GM12878 (cell line): ENCODE measurements around the gene RANBP1. TPM values are rescaled to one million over a fixed set of nuclear protein-coding genes. Genes with fewer than 3 reads are reported as not detected.

ENCODE experiments used
- ATAC-seq: fragments of 200-7000 bp; cut with Tn5 transposase; 3 replicates; pipeline ENCODE4 v1.9.1; 2020; ENCODE audit warnings: mild to moderate bottlenecking, moderate library complexity
- BruUV-seq: library from RNA; stranded (reverse); fragments of 400-500 nt; replicated peaks from 2 replicates; lab custom pipeline; 2021; lab: Mats Ljungman, UMichigan
- CTCF ChIA-PET: fragments of 300-600 bp; sonication (Branson Sonifier 250); formaldehyde crosslinking; extraction: SDS; loops from one replicate; lab custom pipeline; 2021; ENCODE audit warnings: inconsistent platforms; lab: Yijun Ruan, JAX
- POLR2A ChIA-PET: fragments of 350-600 bp; formaldehyde crosslinking; extraction: SDS; loops from one replicate; lab custom pipeline; 2021; ENCODE audit warnings: inconsistent platforms; lab: Charles Lee
- RAD21 ChIA-PET: fragments of 300-600 bp; sonication (Branson Sonifier 250); formaldehyde crosslinking; loops from one replicate; lab custom pipeline; 2023; ENCODE audit warnings: antibody characterized with exemption; ENCODE audit not compliant: unreplicated experiment; lab: Charles Lee
- SMC1A ChIA-PET: fragments of 300-600 bp; sonication (Branson Sonifier 250); formaldehyde crosslinking; loops from one replicate; lab custom pipeline; 2023; ENCODE audit not compliant: unreplicated experiment, uncharacterized antibody; lab: Charles Lee
- DNase-seq: peaks from one replicate; pipeline ENCODE4 v3.0.0-alpha.2; 2011; ENCODE audit warnings: low read depth, low spot score
- FAIRE-seq: peaks from 3 replicates; lab custom pipeline; 2011; peaks lifted over from hg19 to GRCh38; lab: Jason Lieb, UNC
- H2AFZ ChIP-seq: 2 replicates; pipeline ENCODE4 v1.6.0; 2011; ENCODE audit warnings: low read depth, low read length, control low read depth; ENCODE audit not compliant: control insufficient read depth
- H3K27ac ChIP-seq: 2 replicates; pipeline ENCODE4 v1.5.1; 2011; ENCODE audit warnings: control low read depth; ENCODE audit not compliant: control insufficient read depth, insufficient read depth
- H3K27me3 ChIP-seq, 2 experiments: replicated peaks in 1 of 2; 2 replicates each; pipeline versions ENCODE4 v1.6.0 to v1.6.1; 2011; ENCODE audit warnings: low read length in 1 of 2; ENCODE audit not compliant: control insufficient read depth in 2 of 2, insufficient read depth in 2 of 2
- H3K36me3 ChIP-seq, 2 experiments: 2 replicates each; pipeline ENCODE4 v1.5.1; 2011; ENCODE audit warnings: low read length in 1 of 2; ENCODE audit not compliant: control insufficient read depth in 2 of 2, insufficient read depth in 2 of 2
- H3K4me1 ChIP-seq: 2 replicates; pipeline ENCODE4 v1.6.1; 2011; ENCODE audit warnings: mild to moderate bottlenecking, low read length, moderate library complexity, mixed read lengths; ENCODE audit not compliant: control insufficient read depth, insufficient read depth
- H3K4me2 ChIP-seq: 2 replicates; pipeline ENCODE4 v1.6.0; 2011; ENCODE audit warnings: control low read depth; ENCODE audit not compliant: control insufficient read depth, insufficient read depth
- H3K4me3 ChIP-seq: fragments of 200-600 bp; sonication (generic); 2 replicates; pipeline ENCODE4 v1.5.1; 2016
- H3K79me2 ChIP-seq: 2 replicates; pipeline ENCODE4 v1.6.0; 2011; ENCODE audit warnings: low read length; ENCODE audit not compliant: control insufficient read depth, insufficient read depth
- H3K9ac ChIP-seq: 2 replicates; pipeline ENCODE4 v1.8.0; 2011; ENCODE audit warnings: low read length, control low read depth, mixed read lengths; ENCODE audit not compliant: control insufficient read depth, insufficient read depth
- H3K9me3 ChIP-seq: replicated peaks from 3 replicates; pipeline ENCODE4 v1.5.1; 2011; ENCODE audit warnings: mild to moderate bottlenecking, low read length; ENCODE audit not compliant: control insufficient read depth, insufficient read depth
- H4K20me1 ChIP-seq: 2 replicates; pipeline ENCODE4 v1.6.0; 2011; ENCODE audit not compliant: control insufficient read depth, insufficient read depth
- BACH1 ChIP-seq: fragments of 450-650 bp; IDR thresholded peaks from 2 replicates; pipeline ENCODE4 v1.6.1; 2017; ENCODE audit warnings: mild to moderate bottlenecking, borderline replicate concordance
- DPF2 ChIP-seq: fragments of 450-650 bp; IDR thresholded peaks from 2 replicates; pipeline ENCODE4 v1.6.1; 2017; ENCODE audit warnings: mild to moderate bottlenecking
- EED ChIP-seq: sonication (generic); IDR thresholded peaks from 2 replicates; pipeline ENCODE4 v1.6.1; 2016; ENCODE audit warnings: antibody characterized with exemption, low read depth
- GABPA ChIP-seq: IDR thresholded peaks from 2 replicates; pipeline ENCODE4 v1.6.1; 2014; ENCODE audit warnings: antibody characterized with exemption, low read depth, mild to moderate bottlenecking, inconsistent platforms
- HDAC6 ChIP-seq: fragments of 200-600 bp; sonication (generic); IDR thresholded peaks from one replicate; pipeline ENCODE4 v1.8.0; 2017; ENCODE audit warnings: antibody characterized with exemption; ENCODE audit not compliant: unreplicated experiment
- LARP7 ChIP-seq: fragments of 450-650 bp; IDR thresholded peaks from 2 replicates; pipeline ENCODE4 v1.6.1; 2017; ENCODE audit warnings: mild to moderate bottlenecking
- MAX ChIP-seq: IDR thresholded peaks from 2 replicates; pipeline ENCODE4 v1.6.1; 2012; ENCODE audit warnings: low read depth, low read length, improper control_type of control experiment
- NBN ChIP-seq: fragments of 450-650 bp; IDR thresholded peaks from 2 replicates; pipeline ENCODE4 v1.6.1; 2016
- PAX5 ChIP-seq: IDR thresholded peaks from 2 replicates; pipeline ENCODE4 v1.6.1; 2011; ENCODE audit warnings: low read depth, low read length, borderline replicate concordance
- RFX5 ChIP-seq: IDR thresholded peaks from 2 replicates; pipeline ENCODE4 v1.6.1; 2011; ENCODE audit warnings: low read depth, low read length, improper control_type of control experiment
- SMC3 ChIP-seq: IDR thresholded peaks from 2 replicates; pipeline ENCODE4 v1.6.1; 2011; ENCODE audit warnings: low read length, improper control_type of control experiment, borderline replicate concordance
- TCF12 ChIP-seq: IDR thresholded peaks from 2 replicates; pipeline ENCODE4 v1.6.1; 2011; ENCODE audit warnings: low read depth, mild to moderate bottlenecking, low read length
- whole genome bisulfite sequencing: methylation state at CpG from one replicate; pipeline ENCODE4 v1.1.6; 2016; ENCODE audit warnings: low lambda C conversion rate; ENCODE audit not compliant: insufficient replicate concordance, insufficient coverage; ENCODE audit errors: missing lambda C conversion rate; 5-methylcytosine and 5-hydroxymethylcytosine counted together
- in situ Hi-C: fragments of 300-500 bp; cut with MboI; formaldehyde crosslinking; loops from 9 replicates; pipeline ENCODE4 v1.14.3; 2018; ENCODE audit warnings: mixed read lengths
- intact Hi-C: fragments of 100-400 bp; cut with micrococcal nuclease; formaldehyde crosslinking; loops from one replicate; pipeline ENCODE4 v1.14.2; 2022; ENCODE audit not compliant: unreplicated experiment
- polyA plus RNA-seq, 11 experiments: library from polyadenylated mRNA; depleted of rRNA in 4 of 11; unstranded in 6 of 11; stranded (reverse) in 5 of 11; fragments of >200 nt; fragmentation: Nextera tagmentation in 4 of 11; fragmentation: Illumina TruSeq in 1 of 11; extraction: Ambion mirVana in 4 of 11; extraction: Trizol in 1 of 11; gene quantifications; 1 replicate in 1 of 11; 2 replicates in 10 of 11; pipeline versions ENCODE4 v1.2.1 to v1.2.3, GENCODE V29; 2011 to 2016; ENCODE audit warnings: inconsistent platforms in 2 of 11, missing spikeins in 2 of 11, low read depth in 1 of 11
- total RNA-seq, 4 experiments: library from RNA; depleted of rRNA in 3 of 4; stranded (reverse); fragments of >200 nt in 3 of 4; fragmentation: Illumina TruSeq in 1 of 4; extraction: Trizol in 1 of 4; gene quantifications; 2 replicates each; pipeline versions ENCODE4 v1.2.1 to v1.2.3, GENCODE V29; 2013 to 2021
- TF ChIP-seq, protein P1 (sequence below): fragments of 450-650 bp; conservative IDR thresholded peaks from 2 replicates; pipeline ENCODE4 v1.6.1; 2017; ENCODE audit warnings: mild to moderate bottlenecking, moderate library complexity
- TF ChIP-seq, protein P2 (sequence below): fragments of 450-650 bp; IDR thresholded peaks from 2 replicates; pipeline ENCODE4 v1.6.1; 2016; ENCODE audit warnings: mild to moderate bottlenecking
- TF ChIP-seq, protein P3 (sequence below): fragments of 450-650 bp; IDR thresholded peaks from 2 replicates; pipeline ENCODE4 v1.6.1; 2017; ENCODE audit warnings: mild to moderate bottlenecking, moderate library complexity

The RANBP1 gene
- total and polyA plus RNA-seq, 10 of the 15 experiments (the other 5 are each of a cell fraction or from before 2014, with no cell fraction given) = 55.3 to 808 (median 394) TPM

DNA sequence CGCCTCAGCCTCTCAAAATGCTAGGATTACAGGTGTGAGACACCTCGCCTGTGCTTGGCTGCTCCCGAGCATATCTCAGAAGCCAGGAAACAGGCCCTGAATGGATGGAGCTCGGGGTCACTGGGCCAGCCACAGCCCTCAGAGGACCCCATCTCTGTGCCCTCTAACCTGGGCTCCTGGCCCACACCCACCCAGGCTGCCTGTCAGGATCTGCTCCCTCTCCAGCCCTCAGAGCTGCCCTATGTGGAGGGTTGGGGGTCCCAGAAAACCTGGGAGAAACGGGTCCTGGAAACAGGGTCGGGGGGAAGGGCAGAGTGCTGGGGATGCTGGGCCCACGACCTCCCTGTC, 40.1 kb downstream of the RANBP1 start (continued):
- TF ChIP-seq, protein P1, sequence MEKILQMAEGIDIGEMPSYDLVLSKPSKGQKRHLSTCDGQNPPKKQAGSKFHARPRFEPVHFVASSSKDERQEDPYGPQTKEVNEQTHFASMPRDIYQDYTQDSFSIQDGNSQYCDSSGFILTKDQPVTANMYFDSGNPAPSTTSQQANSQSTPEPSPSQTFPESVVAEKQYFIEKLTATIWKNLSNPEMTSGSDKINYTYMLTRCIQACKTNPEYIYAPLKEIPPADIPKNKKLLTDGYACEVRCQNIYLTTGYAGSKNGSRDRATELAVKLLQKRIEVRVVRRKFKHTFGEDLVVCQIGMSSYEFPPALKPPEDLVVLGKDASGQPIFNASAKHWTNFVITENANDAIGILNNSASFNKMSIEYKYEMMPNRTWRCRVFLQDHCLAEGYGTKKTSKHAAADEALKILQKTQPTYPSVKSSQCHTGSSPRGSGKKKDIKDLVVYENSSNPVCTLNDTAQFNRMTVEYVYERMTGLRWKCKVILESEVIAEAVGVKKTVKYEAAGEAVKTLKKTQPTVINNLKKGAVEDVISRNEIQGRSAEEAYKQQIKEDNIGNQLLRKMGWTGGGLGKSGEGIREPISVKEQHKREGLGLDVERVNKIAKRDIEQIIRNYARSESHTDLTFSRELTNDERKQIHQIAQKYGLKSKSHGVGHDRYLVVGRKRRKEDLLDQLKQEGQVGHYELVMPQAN = no peak
- TF ChIP-seq PAX5 (no peak), NBN (no peak), MAX (no peak), DPF2 (no peak), GABPA (no peak), HDAC6 (no peak)

DNA sequence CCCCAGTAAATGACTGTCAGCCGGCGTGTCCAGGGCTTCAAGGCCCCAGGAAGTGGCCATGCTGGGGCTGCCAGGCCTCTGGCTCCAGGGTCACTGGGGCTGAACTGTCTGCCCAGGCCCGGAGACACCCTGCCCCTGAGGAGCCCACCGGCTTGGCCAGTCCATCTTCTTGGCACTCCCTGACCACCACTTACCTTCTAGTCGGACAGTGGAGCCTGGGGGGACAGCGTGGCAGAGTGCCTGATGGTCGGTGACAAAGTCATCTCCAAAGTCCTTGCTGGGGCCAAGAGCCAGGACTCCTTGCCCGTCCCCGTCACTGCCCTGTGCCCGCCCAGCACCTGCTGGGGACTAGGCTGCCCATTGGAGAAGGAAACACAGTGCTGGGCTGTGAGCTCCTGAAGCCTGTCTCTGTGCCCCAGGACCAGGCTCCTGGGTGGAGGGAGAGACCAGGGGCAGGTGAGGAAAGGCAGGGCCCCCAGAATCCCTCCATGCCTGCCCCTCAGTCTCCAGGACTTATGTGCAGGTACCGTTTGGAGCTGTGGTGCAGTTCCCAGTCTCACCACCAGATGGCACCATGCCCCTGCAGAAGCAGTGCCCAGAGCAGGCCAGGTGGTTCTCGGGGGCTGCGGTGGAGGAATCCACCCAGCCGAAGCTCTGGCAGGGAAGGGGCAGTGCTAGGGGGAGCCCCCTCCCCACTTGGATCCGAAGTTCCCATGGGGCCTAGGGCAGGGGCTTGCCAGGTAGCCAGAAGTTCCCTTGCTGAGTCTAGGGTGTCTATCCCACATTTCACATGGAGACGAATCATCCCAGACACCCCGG, 40.9 kb downstream of the RANBP1 start:
- no peak overlapping the region for H3K9ac ChIP-seq
- H3K79me2 ChIP-seq = no peaks in the 10 kb centered on the region
- ChIA-PET SMC1A (interaction anchor here (0.9 to 1.1 kb wide), 2 partner anchors 129 to 300 kb away, joined by 3 read pairs; no protein-coding TSS in a partner anchor), POLR2A (no interaction called here), CTCF (interaction anchor here (0.7 to 2.5 kb wide), 19 partner anchors 10 to 185 kb away, joined by 3 to 29 read pairs (median 3); no protein-coding TSS in a partner anchor), RAD21 (interaction anchor here (0.8 to 1.3 kb wide), 6 partner anchors 10 to 130 kb away, joined by 3 to 21 read pairs (median 4); no protein-coding TSS in a partner anchor)
- FAIRE-seq (peak; percentile 89), ATAC-seq (peak; percentile 94), DNase-seq (peak; percentile 17)
- in situ Hi-C loops (loop anchor here (10.0 kb wide), 2 partner anchors 108 to 138 kb away; partner anchors contain the start of gene RTN4R), intact Hi-C loops (loop anchor here (1.0 to 5.0 kb wide), 5 partner anchors 80 to 340 kb away; partner anchors contain the start of genes KLHL22 and RTN4R)
- no peak overlapping the region for H2AFZ ChIP-seq
- H3K27ac ChIP-seq = no peak overlapping the region
- 24% methylated on average over 15 of the region's 17 CpGs for WGBS
- H3K4me1 ChIP-seq = no peaks in the 10 kb centered on the region
- no peaks in the 10 kb centered on the region for H4K20me1 ChIP-seq
- no peaks in the 10 kb centered on the region for H3K9me3 ChIP-seq
- H3K36me3 ChIP-seq = no peaks in the 10 kb centered on the region
- H3K4me3 ChIP-seq = no peak overlapping the region
- peaks cover 1 to 2% of the 10 kb centered on the region in 2 experiments; a peak in 3 of 4 replicates for H3K27me3 ChIP-seq
- BruUV-seq = no TSS peak
- no peak overlapping the region for H3K4me2 ChIP-seq
- TF ChIP-seq SMC3 (peak; percentile 100), BACH1 (no peak), RFX5 (no peak), EED (no peak), LARP7 (peak; percentile 42; the same call in 1 of the 2 replicates), TCF12 (peak; percentile 77)
- TF ChIP-seq, protein P2, sequence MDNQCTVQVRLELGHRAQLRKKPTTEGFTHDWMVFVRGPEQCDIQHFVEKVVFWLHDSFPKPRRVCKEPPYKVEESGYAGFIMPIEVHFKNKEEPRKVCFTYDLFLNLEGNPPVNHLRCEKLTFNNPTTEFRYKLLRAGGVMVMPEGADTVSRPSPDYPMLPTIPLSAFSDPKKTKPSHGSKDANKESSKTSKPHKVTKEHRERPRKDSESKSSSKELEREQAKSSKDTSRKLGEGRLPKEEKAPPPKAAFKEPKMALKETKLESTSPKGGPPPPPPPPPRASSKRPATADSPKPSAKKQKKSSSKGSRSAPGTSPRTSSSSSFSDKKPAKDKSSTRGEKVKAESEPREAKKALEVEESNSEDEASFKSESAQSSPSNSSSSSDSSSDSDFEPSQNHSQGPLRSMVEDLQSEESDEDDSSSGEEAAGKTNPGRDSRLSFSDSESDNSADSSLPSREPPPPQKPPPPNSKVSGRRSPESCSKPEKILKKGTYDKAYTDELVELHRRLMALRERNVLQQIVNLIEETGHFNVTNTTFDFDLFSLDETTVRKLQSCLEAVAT = no peak
- TF ChIP-seq, protein P3, sequence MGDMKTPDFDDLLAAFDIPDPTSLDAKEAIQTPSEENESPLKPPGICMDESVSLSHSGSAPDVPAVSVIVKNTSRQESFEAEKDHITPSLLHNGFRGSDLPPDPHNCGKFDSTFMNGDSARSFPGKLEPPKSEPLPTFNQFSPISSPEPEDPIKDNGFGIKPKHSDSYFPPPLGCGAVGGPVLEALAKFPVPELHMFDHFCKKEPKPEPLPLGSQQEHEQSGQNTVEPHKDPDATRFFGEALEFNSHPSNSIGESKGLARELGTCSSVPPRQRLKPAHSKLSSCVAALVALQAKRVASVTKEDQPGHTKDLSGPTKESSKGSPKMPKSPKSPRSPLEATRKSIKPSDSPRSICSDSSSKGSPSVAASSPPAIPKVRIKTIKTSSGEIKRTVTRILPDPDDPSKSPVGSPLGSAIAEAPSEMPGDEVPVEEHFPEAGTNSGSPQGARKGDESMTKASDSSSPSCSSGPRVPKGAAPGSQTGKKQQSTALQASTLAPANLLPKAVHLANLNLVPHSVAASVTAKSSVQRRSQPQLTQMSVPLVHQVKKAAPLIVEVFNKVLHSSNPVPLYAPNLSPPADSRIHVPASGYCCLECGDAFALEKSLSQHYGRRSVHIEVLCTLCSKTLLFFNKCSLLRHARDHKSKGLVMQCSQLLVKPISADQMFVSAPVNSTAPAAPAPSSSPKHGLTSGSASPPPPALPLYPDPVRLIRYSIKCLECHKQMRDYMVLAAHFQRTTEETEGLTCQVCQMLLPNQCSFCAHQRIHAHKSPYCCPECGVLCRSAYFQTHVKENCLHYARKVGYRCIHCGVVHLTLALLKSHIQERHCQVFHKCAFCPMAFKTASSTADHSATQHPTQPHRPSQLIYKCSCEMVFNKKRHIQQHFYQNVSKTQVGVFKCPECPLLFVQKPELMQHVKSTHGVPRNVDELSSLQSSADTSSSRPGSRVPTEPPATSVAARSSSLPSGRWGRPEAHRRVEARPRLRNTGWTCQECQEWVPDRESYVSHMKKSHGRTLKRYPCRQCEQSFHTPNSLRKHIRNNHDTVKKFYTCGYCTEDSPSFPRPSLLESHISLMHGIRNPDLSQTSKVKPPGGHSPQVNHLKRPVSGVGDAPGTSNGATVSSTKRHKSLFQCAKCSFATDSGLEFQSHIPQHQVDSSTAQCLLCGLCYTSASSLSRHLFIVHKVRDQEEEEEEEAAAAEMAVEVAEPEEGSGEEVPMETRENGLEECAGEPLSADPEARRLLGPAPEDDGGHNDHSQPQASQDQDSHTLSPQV = peak; percentile 38; the same call in 1 of the 2 replicates
